Activated T-cell treated with anti-CD3 and anti-CD28 coated beads for 24 hours (primary cell): ENCODE measurements around the gene PARD3.

Source experiments
- DNase-seq: peaks from one replicate; pipeline ENCODE4 v3.0.0-alpha.2; 2020; ENCODE audit warnings: low read depth

Gene PARD3

GRCh38 chr10:34824870-34825269 is 9.8 kb upstream of the PARD3 start:
- no peak for DNase-seq

GRCh38 chr10:34821587-34822585 is 6.8 kb upstream of the PARD3 start:
- DNase-seq = no peak

GRCh38 chr10:34817586-34817985 is 2.5 kb upstream of the PARD3 start:
- no peak for DNase-seq

GRCh38 chr10:34817054-34817453 is 2.0 kb upstream of the PARD3 start:
- no peak for DNase-seq

GRCh38 chr10:34816501-34817002 is 1.5 kb upstream of the PARD3 start:
- DNase-seq = no peak

- DNase-seq = no peak
Measured at GRCh38 chr10:34816085-34816496, 995 bp upstream of the PARD3 start.

- no peak for DNase-seq
Measured at GRCh38 chr10:34814913-34815184, 247 bp downstream of the PARD3 start.

- DNase-seq = no peak
Measured at GRCh38 chr10:34814223-34814912, 728 bp downstream of the PARD3 start.

GRCh38 chr10:34813626-34814222 is 1.4 kb downstream of the PARD3 start:
- no peak for DNase-seq

- DNase-seq = no peak
Measured at GRCh38 chr10:34812771-34813170, 2.3 kb downstream of the PARD3 start.

- no peak for DNase-seq
Measured at GRCh38 chr10:34811968-34812514, 3.1 kb downstream of the PARD3 start.

GRCh38 chr10:34811126-34811967 is 3.7 kb downstream of the PARD3 start:
- DNase-seq = no peak

GRCh38 chr10:34809796-34810195 is 5.3 kb downstream of the PARD3 start:
- DNase-seq = no peak

GRCh38 chr10:34808801-34809745 is 6.0 kb downstream of the PARD3 start:
- DNase-seq = no peak

GRCh38 chr10:34808336-34808735 is 6.8 kb downstream of the PARD3 start:
- no peak for DNase-seq

GRCh38 chr10:34804306-34804705 is 10.8 kb downstream of the PARD3 start:
- no peak for DNase-seq

GRCh38 chr10:34802692-34803091 is 12.4 kb downstream of the PARD3 start:
- no peak for DNase-seq

- DNase-seq = no peak
Measured at GRCh38 chr10:34801097-34801733, 13.9 kb downstream of the PARD3 start.

GRCh38 chr10:34800624-34801023 is 14.5 kb downstream of the PARD3 start:
- DNase-seq = no peak

GRCh38 chr10:34798654-34799053 is 16.4 kb downstream of the PARD3 start:
- no peak for DNase-seq
